Coronary artery (tissue), 2 donors: ENCODE results near the gene KDM6B.
"Not testable (repeated sequence)": the region's sequence is repeated elsewhere in the genome, so short reads cannot be mapped to it uniquely, and the experiment has no call there.

Experiments used
- DNase-seq: peaks from one replicate; pipeline ENCODE4 v3.0.0-alpha.2; 2017; ENCODE audit warnings: low spot score
- H3K27ac ChIP-seq, 2 donors: fragments of 200-600 bp; sonication (generic); one replicate each; pipeline ENCODE4 v1.5.1; 2016 to 2019
- H3K4me3 ChIP-seq: fragments of 200-600 bp; sonication (generic); 2 replicates; pipeline ENCODE4 v1.5.1; 2016; ENCODE audit warnings: mild to moderate bottlenecking, moderate library complexity
- TF ChIP-seq, protein P1 (sequence below): fragments of 200-600 bp; sonication (generic); IDR thresholded peaks from one replicate; pipeline ENCODE4 v1.5.1; 2019; ENCODE audit warnings: antibody characterized with exemption

KDM6B gene

DNA sequence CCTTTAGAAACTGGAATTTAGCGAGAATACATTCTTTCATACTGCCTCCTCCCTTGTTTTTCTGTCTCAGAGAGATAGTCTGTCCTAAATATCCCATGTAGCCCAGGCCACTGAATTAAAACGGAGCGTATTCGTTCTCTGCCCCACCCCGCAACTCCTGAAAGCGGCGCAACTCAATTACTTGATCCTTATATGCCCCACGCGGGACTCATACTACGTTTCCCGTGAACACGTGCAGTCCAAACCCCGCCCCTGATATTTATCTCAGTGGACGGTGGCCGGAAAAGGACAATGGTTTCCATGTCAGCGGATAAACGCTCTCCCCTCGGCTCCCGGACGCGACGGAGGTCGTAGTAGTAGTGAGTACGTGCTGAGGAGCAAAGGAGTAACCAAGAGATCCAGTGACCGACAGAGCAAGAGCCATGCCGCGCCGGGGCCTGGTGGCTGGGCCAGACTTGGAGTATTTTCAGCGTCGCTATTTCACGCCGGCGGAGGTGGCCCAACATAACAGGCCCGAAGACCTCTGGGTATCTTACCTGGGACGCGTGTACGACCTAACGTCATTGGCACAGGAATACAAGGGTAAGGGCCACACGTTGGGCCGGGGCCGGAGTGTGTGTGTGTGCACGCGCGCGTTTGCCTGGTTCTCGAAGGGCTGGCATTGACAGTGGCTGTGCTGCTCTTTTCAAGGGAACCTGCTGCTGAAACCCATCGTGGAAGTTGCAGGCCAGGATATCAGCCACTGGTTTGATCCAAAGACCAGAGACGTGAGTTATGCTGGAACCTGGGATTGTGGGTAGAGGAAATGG is 23.9 kb downstream of the KDM6B start, which contains the start of gene CYB5D1:
TSS of gene CYB5D1 (plus strand) at position 291 of the 809 bp plus-strand sequence. CDS start at position 423, 132 bp downstream.
- peak; percentile 95 for DNase-seq

DNA sequence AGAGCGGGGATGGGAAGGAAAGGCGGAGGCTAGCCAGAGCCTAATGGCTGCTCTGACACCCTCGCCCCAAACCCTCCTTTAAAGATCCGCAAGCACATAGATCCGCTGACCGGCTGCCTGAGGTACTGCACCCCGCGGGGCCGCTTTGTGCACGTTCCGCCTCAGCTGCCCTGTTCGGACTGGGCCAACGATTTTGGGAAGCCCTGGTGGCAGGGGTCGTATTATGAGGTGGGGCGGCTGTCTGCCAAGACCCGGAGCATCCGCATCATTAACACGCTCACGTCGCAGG is 24.4 kb downstream of the KDM6B start:
- DNase-seq = peak; percentile 74
- peak overlapping the region; percentile 80 for H3K4me3 ChIP-seq
- TF ChIP-seq, protein P1, sequence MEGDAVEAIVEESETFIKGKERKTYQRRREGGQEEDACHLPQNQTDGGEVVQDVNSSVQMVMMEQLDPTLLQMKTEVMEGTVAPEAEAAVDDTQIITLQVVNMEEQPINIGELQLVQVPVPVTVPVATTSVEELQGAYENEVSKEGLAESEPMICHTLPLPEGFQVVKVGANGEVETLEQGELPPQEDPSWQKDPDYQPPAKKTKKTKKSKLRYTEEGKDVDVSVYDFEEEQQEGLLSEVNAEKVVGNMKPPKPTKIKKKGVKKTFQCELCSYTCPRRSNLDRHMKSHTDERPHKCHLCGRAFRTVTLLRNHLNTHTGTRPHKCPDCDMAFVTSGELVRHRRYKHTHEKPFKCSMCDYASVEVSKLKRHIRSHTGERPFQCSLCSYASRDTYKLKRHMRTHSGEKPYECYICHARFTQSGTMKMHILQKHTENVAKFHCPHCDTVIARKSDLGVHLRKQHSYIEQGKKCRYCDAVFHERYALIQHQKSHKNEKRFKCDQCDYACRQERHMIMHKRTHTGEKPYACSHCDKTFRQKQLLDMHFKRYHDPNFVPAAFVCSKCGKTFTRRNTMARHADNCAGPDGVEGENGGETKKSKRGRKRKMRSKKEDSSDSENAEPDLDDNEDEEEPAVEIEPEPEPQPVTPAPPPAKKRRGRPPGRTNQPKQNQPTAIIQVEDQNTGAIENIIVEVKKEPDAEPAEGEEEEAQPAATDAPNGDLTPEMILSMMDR = no peak
- H3K27ac ChIP-seq = peak overlapping the region; percentile 81 to 94

More for the DNA sequence above, 23.9 kb downstream of the KDM6B start, which contains the start of gene CYB5D1:
- peak within 1 kb of the TSS; percentile 80 for H3K4me3 ChIP-seq
- H3K27ac ChIP-seq = peak within 1 kb of the TSS; percentile 81 to 94
- TF ChIP-seq, protein P1 = no peak

DNA sequence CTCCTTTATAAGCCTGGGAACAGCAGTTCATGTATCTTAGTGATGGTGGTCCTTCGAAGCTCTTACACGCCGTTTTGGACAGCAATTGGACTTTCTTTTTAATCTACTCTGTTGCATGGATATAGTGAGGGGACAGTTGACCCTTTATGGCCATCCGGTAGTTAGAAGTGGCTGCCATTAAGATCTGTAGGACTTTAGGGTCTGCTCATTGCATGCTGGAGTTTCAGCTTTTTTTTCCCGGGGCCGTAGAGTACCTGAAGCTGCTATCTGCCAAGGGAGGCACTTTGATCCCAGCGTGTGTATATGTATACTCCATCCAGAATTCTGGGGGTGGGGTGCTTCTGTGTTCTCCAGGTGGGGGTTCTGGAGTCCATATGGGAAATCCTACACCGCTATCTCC is 25.0 kb downstream of the KDM6B start:
- Histone ChIP-seq H3K4me3 (peak overlapping the region; percentile 80), H3K27ac (no peak overlapping the region)
- peak; percentile 41 for DNase-seq
- TF ChIP-seq, protein P1 = no peak

DNA sequence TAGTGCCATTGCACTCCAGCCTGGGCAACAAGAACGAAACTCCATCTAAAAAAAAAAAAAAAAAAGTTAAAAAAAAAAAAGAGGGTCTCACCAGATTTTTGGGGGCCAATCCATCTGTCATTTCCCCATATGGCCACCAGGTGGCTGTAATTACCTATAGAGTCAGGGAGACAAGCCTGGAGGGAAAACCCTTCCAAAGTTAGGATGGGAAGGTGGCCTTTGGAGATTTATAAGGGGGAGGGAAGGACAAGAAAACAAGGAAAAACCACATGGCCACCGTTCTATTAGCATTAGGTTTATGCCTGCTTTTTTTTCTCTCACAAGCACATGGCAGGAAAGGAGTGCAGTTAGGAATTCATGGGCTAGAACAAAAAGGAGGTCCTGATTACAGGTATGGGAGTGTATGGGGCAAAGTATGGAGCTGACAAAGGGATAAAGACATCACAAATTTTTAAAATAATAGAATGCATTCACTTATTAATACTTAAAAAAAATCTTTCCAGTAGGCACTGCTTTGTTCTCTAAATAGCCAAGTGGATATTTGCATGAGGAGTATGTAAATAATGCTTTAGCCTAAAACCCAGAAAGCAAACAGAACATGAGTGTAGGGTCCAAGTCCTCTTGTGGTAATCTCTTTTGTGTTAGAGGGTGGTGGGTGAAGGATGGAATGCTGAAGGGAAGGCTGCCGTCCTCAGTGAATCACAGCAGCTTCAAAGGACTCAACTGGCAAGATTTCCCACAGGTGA is 28.8 kb downstream of the KDM6B start:
- H3K4me3 ChIP-seq = no peak overlapping the region
- H3K27ac ChIP-seq = no peak overlapping the region
- peak; percentile 38 for DNase-seq
- TF ChIP-seq, protein P1 = no peak

DNA sequence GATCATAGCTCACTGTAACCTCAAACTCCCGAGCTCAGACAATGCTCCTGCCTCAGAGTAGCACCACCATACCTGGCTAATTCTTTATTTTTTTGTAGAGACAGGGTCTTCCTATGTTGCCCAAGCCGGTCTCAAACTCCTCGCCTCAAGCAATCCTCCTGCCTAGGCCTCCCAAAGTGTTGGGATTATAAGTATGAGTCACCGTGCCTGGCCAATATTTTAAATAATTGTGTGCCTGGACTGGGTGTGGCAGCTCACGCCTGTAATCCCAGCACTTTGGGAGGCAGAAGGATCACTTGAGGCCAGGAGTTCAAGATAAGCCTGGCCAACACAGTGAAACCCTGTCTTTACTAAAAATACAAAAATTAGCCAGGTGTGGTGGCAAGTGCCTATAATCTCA is 30.4 kb downstream of the KDM6B start:
- H3K27ac ChIP-seq, H3K4me3 ChIP-seq, DNase-seq: not testable (repeated sequence)

DNA sequence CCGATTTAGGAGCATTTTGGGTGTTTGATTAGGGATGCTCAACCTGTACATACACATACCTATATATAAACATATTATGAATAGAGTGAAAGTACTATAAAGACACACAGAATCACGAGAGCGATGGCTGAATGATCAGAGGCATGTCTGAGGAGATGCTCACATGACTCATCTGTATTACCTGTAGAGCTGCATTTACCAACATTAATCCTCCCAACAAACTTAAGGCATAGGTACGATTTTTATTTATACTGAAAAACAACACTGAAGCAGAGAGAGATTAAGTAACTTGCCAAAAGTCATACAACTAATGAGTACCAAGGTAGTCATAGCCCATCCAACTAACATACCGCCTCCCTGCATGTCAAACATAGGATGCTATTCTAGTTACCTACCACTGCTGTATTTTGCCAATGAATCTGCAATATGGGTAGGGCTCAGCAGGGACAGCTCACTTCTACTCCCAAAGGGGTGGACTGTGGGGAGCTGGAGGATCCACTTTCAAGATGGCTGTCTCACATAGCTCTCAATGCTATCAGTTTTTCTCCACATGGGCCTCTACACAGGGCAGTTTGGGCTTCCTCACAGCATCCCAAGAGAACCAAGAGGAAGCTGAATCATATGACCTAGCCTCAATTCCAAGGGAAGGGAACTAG is 31.1 kb downstream of the KDM6B start:
- TF ChIP-seq, protein P1 = no peak
- Histone ChIP-seq H3K27ac (no peak overlapping the region), H3K4me3 (no peak overlapping the region)
- DNase-seq = peak; percentile 40

DNA sequence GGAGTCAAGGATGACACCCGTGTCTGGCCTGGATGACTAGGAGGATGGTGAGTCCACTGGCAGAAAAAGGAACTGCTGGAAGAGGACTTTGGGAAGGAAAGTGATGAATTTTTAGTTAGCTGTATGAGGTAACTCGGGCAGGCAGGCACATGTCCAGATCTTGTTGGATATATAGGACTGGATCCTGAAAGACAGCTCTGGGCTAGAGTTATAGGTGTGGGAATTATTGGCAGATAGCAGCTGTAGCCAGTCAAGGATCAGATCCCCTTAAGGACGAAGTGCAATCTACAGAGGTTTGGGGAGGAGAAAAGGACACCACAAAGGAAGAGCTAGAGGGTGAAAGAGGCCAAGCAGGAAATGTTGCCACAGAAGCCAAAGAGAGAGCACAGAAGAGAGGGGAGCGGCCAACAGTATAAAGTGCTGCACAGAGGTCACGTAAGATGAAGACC is 33.9 kb downstream of the KDM6B start:
- TF ChIP-seq, protein P1 = no peak
- peak; percentile 33 for DNase-seq
- no peak overlapping the region for H3K4me3 ChIP-seq
- H3K27ac ChIP-seq = no peak overlapping the region
